CD4-positive, alpha-beta T cell treated with Interleukin-10 for 1 hour (primary cell): ENCODE measurements around the gene HMGN3.

Experiments used
- DNase-seq: peaks from one replicate; pipeline ENCODE4 v3.0.0-alpha.2; 2020

The HMGN3 gene

GRCh38 chr6:79231666-79232065 lies 2.8 kb downstream of the HMGN3 start:
- no peak for DNase-seq

GRCh38 chr6:79231101-79231500 lies 3.4 kb downstream of the HMGN3 start:
- DNase-seq = no peak

- no peak for DNase-seq
Observed at GRCh38 chr6:79230149-79230548, 4.3 kb downstream of the HMGN3 start.

GRCh38 chr6:79227445-79227844 lies 7.0 kb downstream of the HMGN3 start:
- DNase-seq = no peak

- no peak for DNase-seq
Observed at GRCh38 chr6:79226660-79227059, 7.8 kb downstream of the HMGN3 start.

GRCh38 chr6:79225717-79226599 lies 8.5 kb downstream of the HMGN3 start:
- DNase-seq = no peak

- DNase-seq = no peak
Observed at GRCh38 chr6:79223611-79224404, 10.7 kb downstream of the HMGN3 start.

- DNase-seq = no peak
Observed at GRCh38 chr6:79215213-79215824, 19.2 kb downstream of the HMGN3 start.

- no peak for DNase-seq
Observed at GRCh38 chr6:79212859-79213258, 21.6 kb downstream of the HMGN3 start.

- DNase-seq = no peak
Observed at GRCh38 chr6:79208816-79209215, 25.7 kb downstream of the HMGN3 start.

- no peak for DNase-seq
Observed at GRCh38 chr6:79203753-79204253, 30.7 kb downstream of the HMGN3 start.

GRCh38 chr6:79202556-79202955 lies 31.9 kb downstream of the HMGN3 start:
- DNase-seq = no peak

- no peak for DNase-seq
Observed at GRCh38 chr6:79201983-79202382, 32.5 kb downstream of the HMGN3 start.

- DNase-seq = no peak
Observed at GRCh38 chr6:79201143-79201542, 33.3 kb downstream of the HMGN3 start.

GRCh38 chr6:79196912-79197311 lies 37.6 kb downstream of the HMGN3 start:
- DNase-seq = no peak

- DNase-seq = no peak
Observed at GRCh38 chr6:79193971-79194370, 40.5 kb downstream of the HMGN3 start.

GRCh38 chr6:79189760-79190350 lies 44.6 kb downstream of the HMGN3 start:
- DNase-seq = no peak

- no peak for DNase-seq
Observed at GRCh38 chr6:79188885-79189480, 45.5 kb downstream of the HMGN3 start.

- DNase-seq = no peak
Observed at GRCh38 chr6:79188107-79188506, 46.4 kb downstream of the HMGN3 start.

- DNase-seq = no peak
Observed at GRCh38 chr6:79186564-79186963, 47.9 kb downstream of the HMGN3 start.

- no peak for DNase-seq
Observed at GRCh38 chr6:79184641-79185040, 49.8 kb downstream of the HMGN3 start.

- DNase-seq = no peak
Observed at GRCh38 chr6:79184086-79184485, 50.4 kb downstream of the HMGN3 start.

- DNase-seq = no peak
Observed at GRCh38 chr6:79180052-79180451, 54.4 kb downstream of the HMGN3 start.
